ENCODE measurements around the gene OAT. TPM values are rescaled to one million over a fixed set of nuclear protein-coding genes. Genes with fewer than 3 reads are reported as not detected.
"Not testable (repeated sequence)": the region's sequence is repeated elsewhere in the genome, so short reads cannot be mapped to it uniquely, and the experiment has no call there.

OAT gene
- total and polyA plus RNA-seq, 7 donors: 9.5 to 64.5 (median 30.7) TPM

DNA sequence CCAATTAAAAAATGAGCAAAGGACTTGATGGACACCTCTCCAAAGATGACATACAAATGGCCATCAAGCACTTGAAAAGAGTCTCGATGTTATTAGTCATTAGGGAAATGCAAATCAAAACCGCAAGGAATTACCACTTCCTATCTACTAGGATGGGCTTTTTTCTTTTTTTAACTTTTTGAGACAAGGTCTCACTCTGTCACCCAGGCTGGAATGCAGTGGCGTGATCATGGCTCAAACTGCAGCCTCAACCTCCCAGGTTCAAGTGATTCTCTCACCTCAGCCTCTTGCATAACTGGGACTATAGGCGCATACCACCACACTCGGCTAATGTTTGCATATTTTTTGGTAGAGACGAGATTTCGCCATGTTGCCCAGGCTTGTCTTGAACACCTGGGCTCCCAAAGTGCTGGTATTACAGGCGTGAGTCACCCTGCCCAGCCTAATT lies 17.5 kb upstream of the OAT start:
- no peak overlapping the region for H3K4me3 ChIP-seq
- H3K4me1 ChIP-seq: no peaks in the 10 kb centered on the region
- no peak overlapping the region for H3K27ac ChIP-seq
- TF ChIP-seq, protein P1, sequence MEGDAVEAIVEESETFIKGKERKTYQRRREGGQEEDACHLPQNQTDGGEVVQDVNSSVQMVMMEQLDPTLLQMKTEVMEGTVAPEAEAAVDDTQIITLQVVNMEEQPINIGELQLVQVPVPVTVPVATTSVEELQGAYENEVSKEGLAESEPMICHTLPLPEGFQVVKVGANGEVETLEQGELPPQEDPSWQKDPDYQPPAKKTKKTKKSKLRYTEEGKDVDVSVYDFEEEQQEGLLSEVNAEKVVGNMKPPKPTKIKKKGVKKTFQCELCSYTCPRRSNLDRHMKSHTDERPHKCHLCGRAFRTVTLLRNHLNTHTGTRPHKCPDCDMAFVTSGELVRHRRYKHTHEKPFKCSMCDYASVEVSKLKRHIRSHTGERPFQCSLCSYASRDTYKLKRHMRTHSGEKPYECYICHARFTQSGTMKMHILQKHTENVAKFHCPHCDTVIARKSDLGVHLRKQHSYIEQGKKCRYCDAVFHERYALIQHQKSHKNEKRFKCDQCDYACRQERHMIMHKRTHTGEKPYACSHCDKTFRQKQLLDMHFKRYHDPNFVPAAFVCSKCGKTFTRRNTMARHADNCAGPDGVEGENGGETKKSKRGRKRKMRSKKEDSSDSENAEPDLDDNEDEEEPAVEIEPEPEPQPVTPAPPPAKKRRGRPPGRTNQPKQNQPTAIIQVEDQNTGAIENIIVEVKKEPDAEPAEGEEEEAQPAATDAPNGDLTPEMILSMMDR (IDR thresholded peaks at IDR 0.05): no peak
- WGBS, 3 donors: 86 to 89% (median 87%) methylated on average over 8 of the region's 8 CpGs
- intact Hi-C loops (cut with DNase I): no loop called here
- DNase-seq (no peak), ATAC-seq (no peak)
- no peaks in the 10 kb centered on the region for H3K36me3 ChIP-seq (ENCODE audit: insufficient read depth in 1 of 2, low read depth in 1 of 2)
- H3K27me3 ChIP-seq (ENCODE audit: insufficient read depth in 3 of 3, low read length in 2 of 3): no peaks in the 10 kb centered on the region
- no peaks in the 10 kb centered on the region for H3K9me3 ChIP-seq

DNA sequence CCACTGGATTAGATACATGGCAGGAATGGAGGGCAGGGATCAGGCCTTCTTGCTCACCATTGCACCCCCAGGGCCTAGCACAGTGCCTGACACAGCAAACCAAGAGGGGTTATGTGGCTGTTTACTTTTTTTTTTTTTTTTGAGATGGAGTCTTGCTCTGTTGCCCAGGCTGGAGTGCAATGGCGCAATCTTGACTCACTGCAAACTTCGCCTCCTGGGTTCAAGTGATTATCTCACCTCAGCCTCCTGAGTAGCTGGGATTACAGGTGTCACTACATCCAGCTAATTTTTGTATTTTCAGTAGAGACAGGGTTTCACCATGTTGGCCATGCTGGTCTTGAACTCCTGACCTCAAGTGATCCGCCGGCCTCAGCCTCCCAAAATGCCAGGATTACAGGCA lies 17.0 kb upstream of the OAT start:
- H3K4me3 ChIP-seq; intact Hi-C loops (cut with DNase I); H3K27ac ChIP-seq; H3K27me3 ChIP-seq (ENCODE audit: insufficient read depth in 3 of 3, low read length in 2 of 3); H3K36me3 ChIP-seq (ENCODE audit: insufficient read depth in 1 of 2, low read depth in 1 of 2); H3K9me3 ChIP-seq; H3K4me1 ChIP-seq; DNase-seq; ATAC-seq: not testable (repeated sequence)
- 95 to 96% (median 95%) methylated on average over 4 of the region's 4 CpGs for WGBS, 3 donors

DNA sequence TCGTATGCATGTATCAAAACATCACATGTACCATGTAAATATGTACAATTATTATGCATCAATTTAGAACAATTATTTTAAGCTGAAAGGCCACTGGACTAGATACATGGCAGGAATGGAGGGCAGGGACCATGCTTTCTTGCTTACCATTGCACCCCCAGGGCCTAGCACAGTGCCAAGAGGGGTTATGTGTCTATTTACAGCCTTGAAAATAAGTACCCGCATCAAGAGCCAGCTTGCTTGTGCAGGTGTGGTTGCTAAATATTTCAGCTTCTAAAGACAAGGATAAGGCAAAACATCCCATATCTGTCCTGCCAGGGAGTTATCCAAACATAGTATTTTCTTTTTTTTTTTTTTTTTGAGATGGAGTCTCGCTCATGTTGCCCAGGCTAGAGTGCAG lies 14.7 kb upstream of the OAT start:
- H3K36me3 ChIP-seq (ENCODE audit: insufficient read depth in 1 of 2, low read depth in 1 of 2): no peaks in the 10 kb centered on the region
- WGBS, 3 donors: 87 to 92% (median 89%) methylated on average over 3 of the region's 3 CpGs
- H3K4me3 ChIP-seq: no peak overlapping the region
- no peak for DNase-seq
- H3K27me3 ChIP-seq (ENCODE audit: insufficient read depth in 3 of 3, low read length in 2 of 3): no peaks in the 10 kb centered on the region
- no peak overlapping the region for H3K27ac ChIP-seq
- TF ChIP-seq, protein P1 (IDR thresholded peaks at IDR 0.05): no peak
- intact Hi-C loops (cut with DNase I): no loop called here
- no peaks in the 10 kb centered on the region for H3K9me3 ChIP-seq
- ATAC-seq: no peak
- no peaks in the 10 kb centered on the region for H3K4me1 ChIP-seq

DNA sequence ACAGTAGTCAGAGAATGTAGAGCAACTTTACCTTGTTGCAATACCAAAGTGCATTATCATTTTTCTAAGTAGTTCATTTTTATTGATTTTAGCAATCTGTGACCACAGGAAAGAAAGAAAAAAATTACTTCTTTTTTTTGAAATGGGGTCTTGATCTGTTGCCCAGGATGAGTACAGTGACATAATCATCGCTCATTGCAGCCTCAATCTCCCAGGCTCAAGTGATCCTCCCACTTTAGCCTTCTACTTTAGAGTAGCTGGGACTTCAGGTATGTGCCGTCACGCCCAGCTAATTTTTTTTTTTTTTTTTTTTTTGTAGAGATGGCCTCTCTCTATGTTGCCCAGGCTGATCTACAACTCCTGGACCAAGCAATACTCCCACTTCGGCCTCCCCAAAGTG lies 11.4 kb upstream of the OAT start:
- no peaks in the 10 kb centered on the region for H3K36me3 ChIP-seq (ENCODE audit: insufficient read depth in 1 of 2, low read depth in 1 of 2)
- no peak for DNase-seq
- TF ChIP-seq, protein P1 (IDR thresholded peaks at IDR 0.05): no peak
- no peaks in the 10 kb centered on the region for H3K4me1 ChIP-seq
- H3K9me3 ChIP-seq: no peaks in the 10 kb centered on the region
- H3K27ac ChIP-seq: no peak overlapping the region
- intact Hi-C loops (cut with DNase I): no loop called here
- no peak overlapping the region for H3K4me3 ChIP-seq
- peaks cover 0 to 6% (median 0%) of the 10 kb centered on the region in 3 donors for H3K27me3 ChIP-seq (ENCODE audit: insufficient read depth in 3 of 3, low read length in 2 of 3)
- ATAC-seq: no peak
- 85 to 94% (median 91%) methylated on average over 4 of the region's 4 CpGs for WGBS, 3 donors

DNA sequence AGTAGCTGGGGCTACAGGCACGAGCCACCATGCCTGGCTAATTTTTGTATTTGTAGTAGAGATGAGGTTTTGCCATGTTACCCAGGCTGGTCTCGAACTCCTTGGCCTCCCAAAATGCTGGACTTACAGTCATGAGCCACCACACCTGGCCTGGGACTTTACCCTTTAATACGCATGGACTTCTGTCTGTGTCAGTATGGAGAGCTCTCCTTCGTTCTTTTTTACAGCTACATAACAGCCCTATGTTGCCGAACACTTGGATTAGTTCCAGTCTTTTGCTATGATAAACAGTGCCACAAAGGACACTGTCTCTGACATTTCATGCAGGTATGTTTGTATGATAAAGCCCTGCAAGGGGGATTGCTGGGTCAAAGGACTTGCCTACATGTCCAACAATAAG lies 10.9 kb upstream of the OAT start:
- Histone ChIP-seq H3K36me3 (ENCODE audit: insufficient read depth in 1 of 2, low read depth in 1 of 2) (no peaks in the 10 kb centered on the region), H3K27ac (no peak overlapping the region), H3K4me3 (no peak overlapping the region), H3K4me1 (no peaks in the 10 kb centered on the region), H3K27me3 (ENCODE audit: insufficient read depth in 3 of 3, low read length in 2 of 3) (peaks cover 0 to 6% (median 0%) of the 10 kb centered on the region in 3 donors), H3K9me3 (no peaks in the 10 kb centered on the region)
- 69 to 71% (median 69%) methylated on average over 5 of the region's 5 CpGs for WGBS, 3 donors
- no peak for ATAC-seq
- intact Hi-C loops (cut with DNase I): no loop called here
- DNase-seq: no peak
- TF ChIP-seq, protein P1 (IDR thresholded peaks at IDR 0.05): no peak
